OCI-LY3 (cell line): Measurements from ENCODE around the gene GCSH.
"Not testable (repeated sequence)": the region's sequence is repeated elsewhere in the genome, so short reads cannot be mapped to it uniquely, and the experiment has no call there.

Experiments
- H2AFZ ChIP-seq: fragments of 200-600, 300-600 bp; shearing (Covaris generic); 2 replicates; pipeline ENCODE4 v1.6.0; 2014; ENCODE audit warnings: antibody characterized with exemption, low read depth, low read length
- H3K27ac ChIP-seq: fragments of 200-600, 300-600 bp; sonication (generic); 2 replicates; pipeline ENCODE4 v1.5.1; 2014; ENCODE audit warnings: mild to moderate bottlenecking, low read length, moderate library complexity, mixed read lengths
- H3K27me3 ChIP-seq: fragments of 200-600, 300-600 bp; sonication (generic); 2 replicates; pipeline ENCODE4 v1.6.1; 2014; ENCODE audit warnings: low read depth, low read length, mixed read lengths
- H3K36me3 ChIP-seq: fragments of 200-600, 300-600 bp; sonication (generic); replicated peaks from 2 replicates; pipeline ENCODE3; 2014; ENCODE audit warnings: low read depth, low read length, mixed read lengths
- H3K4me1 ChIP-seq: fragments of 300-600, 200-600 bp; sonication (generic); 2 replicates; pipeline ENCODE4 v1.6.1; 2014; ENCODE audit warnings: low read length, mixed read lengths
- H3K4me2 ChIP-seq: fragments of 200-600, 300-600 bp; sonication (generic); 2 replicates; pipeline ENCODE4 v1.6.1; 2014; ENCODE audit warnings: low read length, mixed read lengths
- H3K4me3 ChIP-seq: fragments of 300-600, 200-600 bp; sonication (generic); 2 replicates; pipeline ENCODE4 v1.5.1; 2014; ENCODE audit warnings: antibody characterized with exemption, mild to moderate bottlenecking, low read length, moderate library complexity
- H3K79me2 ChIP-seq: fragments of 300-600, 200-600 bp; shearing (Covaris generic); 2 replicates; pipeline ENCODE4 v1.6.1; 2014; ENCODE audit warnings: mild to moderate bottlenecking, low read length, mixed read lengths
- H3K9ac ChIP-seq: fragments of 300-600, 200-600 bp; shearing (Covaris generic); 2 replicates; pipeline ENCODE4 v1.6.0; 2014; ENCODE audit warnings: mild to moderate bottlenecking, low read length, moderate library complexity
- H3K9me3 ChIP-seq: fragments of 200-600, 300-600 bp; shearing (Covaris generic); 2 replicates; pipeline ENCODE4 v1.6.1; 2014; ENCODE audit warnings: low read length, mixed read lengths; ENCODE audit not compliant: insufficient read depth
- H4K20me1 ChIP-seq: fragments of 200-600, 300-600 bp; sonication (generic); 2 replicates; pipeline ENCODE4 v1.6.1; 2016; ENCODE audit warnings: low read length, mixed read lengths; ENCODE audit not compliant: insufficient read depth
- CTCF ChIP-seq: fragments of 200-600, 300-600 bp; sonication (generic); IDR thresholded peaks from 2 replicates; pipeline ENCODE4 v1.5.1; 2014; ENCODE audit warnings: antibody characterized with exemption, low read length, low read depth
- EZH2phosphoT487 ChIP-seq: fragments of 200-600 bp; shearing (Covaris generic); IDR thresholded peaks from 2 replicates; pipeline ENCODE4 v1.6.1; 2018; ENCODE audit warnings: antibody characterized with exemption, mixed run types, low read depth

GCSH gene

GRCh38 chr16:81112453-81112852 lies 16.3 kb upstream of the GCSH start:
- Histone ChIP-seq H4K20me1 (no peaks in the 10 kb centered on the region), H3K27me3 (no peaks in the 10 kb centered on the region), H3K4me3 (no peak overlapping the region)

GRCh38 chr16:81109274-81109673 lies 13.1 kb upstream of the GCSH start:
- H3K4me1 ChIP-seq, H3K4me3 ChIP-seq, H2AFZ ChIP-seq, H3K36me3 ChIP-seq, H4K20me1 ChIP-seq, H3K4me2 ChIP-seq, H3K9me3 ChIP-seq, H3K27me3 ChIP-seq, H3K79me2 ChIP-seq, H3K27ac ChIP-seq, H3K9ac ChIP-seq: not testable (repeated sequence)

More at GRCh38 chr16:81112453-81112852, 16.3 kb upstream of the GCSH start:
- no peak for TF ChIP-seq CTCF
- TF ChIP-seq EZH2phosphoT487, result no peak
- Histone ChIP-seq H3K4me2 (no peak overlapping the region), H3K9me3 (no peaks in the 10 kb centered on the region), H3K36me3 (no peaks in the 10 kb centered on the region), H3K9ac (no peak overlapping the region), H3K4me1 (no peaks in the 10 kb centered on the region), H3K79me2 (no peaks in the 10 kb centered on the region), H2AFZ (no peak overlapping the region), H3K27ac (no peak overlapping the region)

GRCh38 chr16:81107511-81107910 lies 11.3 kb upstream of the GCSH start:
- Histone ChIP-seq H4K20me1 (no peaks in the 10 kb centered on the region), H3K9me3 (no peaks in the 10 kb centered on the region), H3K27me3 (no peaks in the 10 kb centered on the region), H3K4me1 (peaks cover 4% of the 10 kb centered on the region), H3K27ac (no peak overlapping the region), H3K4me2 (no peak overlapping the region), H3K79me2 (no peaks in the 10 kb centered on the region), H2AFZ (no peak overlapping the region), H3K36me3 (no peaks in the 10 kb centered on the region), H3K9ac (no peak overlapping the region), H3K4me3 (no peak overlapping the region)
- TF ChIP-seq EZH2phosphoT487 (no peak), CTCF (no peak)

GRCh38 chr16:81106826-81107503 lies 10.8 kb upstream of the GCSH start:
- Histone ChIP-seq H3K36me3 (no peaks in the 10 kb centered on the region), H2AFZ (no peak overlapping the region), H3K4me3 (no peak overlapping the region), H3K27ac (no peak overlapping the region), H4K20me1 (no peaks in the 10 kb centered on the region), H3K9me3 (no peaks in the 10 kb centered on the region), H3K4me2 (no peak overlapping the region), H3K4me1 (peaks cover 4% of the 10 kb centered on the region), H3K9ac (no peak overlapping the region), H3K79me2 (no peaks in the 10 kb centered on the region), H3K27me3 (no peaks in the 10 kb centered on the region)
- TF ChIP-seq CTCF (no peak), EZH2phosphoT487 (no peak)
